ENCODE data around the gene VSIR. TPM values are rescaled to one million over a fixed set of nuclear protein-coding genes. Genes with fewer than 3 reads are reported as not detected.

VSIR gene
- total RNA-seq, 1 experiment from 2014 or later: 28.8 TPM

DNA sequence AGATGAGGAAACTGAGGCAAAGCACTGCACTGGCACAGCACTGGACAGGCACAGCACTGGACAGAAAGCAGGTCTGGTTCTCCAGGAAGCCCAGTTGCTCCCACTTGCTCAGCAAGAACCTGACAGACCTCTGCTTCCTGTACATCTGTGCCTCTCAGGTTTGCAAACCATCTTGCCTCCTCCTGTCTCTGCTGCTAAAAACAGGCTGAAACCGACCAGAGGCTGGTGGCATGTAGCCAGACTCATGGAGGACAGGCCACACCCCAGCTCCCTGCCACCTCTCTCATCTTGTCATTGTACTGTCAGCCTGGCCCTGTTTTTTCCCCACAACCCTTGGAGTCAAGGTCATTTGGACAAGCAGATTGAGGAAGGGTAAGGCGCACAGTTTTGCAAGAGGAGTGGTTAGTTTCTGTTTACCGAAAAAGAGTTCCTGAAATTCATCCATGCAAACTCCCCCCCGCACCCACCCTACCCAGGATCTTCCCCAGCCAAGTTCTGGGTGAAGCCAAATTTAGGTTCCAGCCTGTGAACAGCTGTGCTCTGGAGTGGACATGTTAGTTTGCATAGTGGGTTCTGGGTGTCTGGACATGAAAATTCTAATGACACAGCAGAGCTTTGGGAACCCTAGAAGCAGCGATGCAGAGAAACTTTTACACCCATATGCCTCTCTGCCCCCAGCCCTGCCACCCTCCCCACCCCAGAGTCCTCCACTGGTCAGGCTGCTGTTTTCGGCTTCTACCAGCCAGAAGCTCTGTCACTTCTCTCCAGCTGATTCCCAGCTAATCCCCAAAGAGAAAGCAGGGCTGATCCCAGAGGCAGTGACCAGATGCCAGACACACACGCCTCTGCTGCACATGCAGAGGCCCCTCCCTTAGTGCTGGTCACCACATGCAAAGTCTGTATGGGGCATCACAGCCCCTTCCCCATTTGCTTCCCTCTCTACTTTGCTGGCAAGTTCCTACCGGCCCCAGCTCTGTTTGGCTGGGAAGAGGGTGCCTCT, 45.3 kb downstream of the VSIR start:
- no peak for DNase-seq (ENCODE audit: low spot score)

DNA sequence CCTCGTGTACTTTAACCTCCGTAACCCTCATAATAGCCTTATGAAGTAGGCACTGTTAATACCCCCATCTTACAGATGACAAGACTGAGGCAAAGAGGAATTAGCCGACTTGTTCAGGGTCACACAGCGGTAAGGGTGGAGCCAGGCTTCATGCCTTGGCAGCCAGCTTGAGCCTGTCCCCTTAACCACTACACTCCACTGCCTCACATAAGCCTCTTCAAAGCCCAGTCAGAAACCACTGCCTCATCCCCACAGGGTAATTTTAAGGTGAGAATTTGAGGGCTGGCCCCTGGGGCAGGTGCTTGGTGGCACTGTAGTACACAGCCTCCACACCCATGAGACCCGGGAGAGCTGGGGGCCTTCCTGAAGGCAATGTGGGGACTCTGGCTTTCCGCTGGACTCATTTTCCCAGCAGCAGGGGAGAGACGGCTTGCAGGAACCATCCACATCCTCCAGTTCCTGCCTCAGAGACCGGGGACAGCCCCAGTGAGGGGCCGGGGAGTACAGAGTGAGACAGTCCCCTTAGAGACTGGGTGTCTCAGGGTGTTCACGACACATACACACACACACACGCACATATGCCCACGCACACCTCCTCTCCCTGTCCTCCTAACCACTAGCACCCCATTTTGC, 46.1 kb downstream of the VSIR start:
- DNase-seq (ENCODE audit: low spot score): no peak

DNA sequence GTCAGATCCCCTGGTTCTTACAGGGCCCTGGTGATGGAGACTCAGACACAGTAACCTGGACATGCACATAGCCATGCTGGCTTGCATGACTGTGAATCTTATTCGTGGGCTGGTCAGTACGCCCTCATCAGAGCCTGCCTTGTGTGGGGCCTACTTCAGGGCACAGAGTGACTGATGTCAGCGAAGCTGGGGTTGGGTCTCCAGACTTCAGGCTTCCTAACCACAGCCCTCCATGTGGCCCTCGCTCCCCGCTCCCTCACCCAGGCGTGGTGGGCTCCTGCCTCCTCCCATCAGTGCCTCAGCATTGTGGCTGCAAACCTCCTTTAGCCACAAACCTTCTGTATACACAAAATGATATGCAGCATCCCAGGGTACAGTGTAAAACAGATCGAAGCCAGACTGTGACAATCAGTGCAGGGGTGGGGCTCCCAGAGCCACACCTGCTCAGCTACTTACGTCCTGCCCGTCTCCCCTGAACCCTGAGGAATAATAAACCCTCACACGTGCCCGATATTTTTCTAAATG, 46.7 kb downstream of the VSIR start:
- no peak for DNase-seq (ENCODE audit: low spot score)

GRCh38 chr10:71725998-71726579, 47.2 kb downstream of the VSIR start:
- peak; percentile 29 for DNase-seq (ENCODE audit: low spot score)

DNA sequence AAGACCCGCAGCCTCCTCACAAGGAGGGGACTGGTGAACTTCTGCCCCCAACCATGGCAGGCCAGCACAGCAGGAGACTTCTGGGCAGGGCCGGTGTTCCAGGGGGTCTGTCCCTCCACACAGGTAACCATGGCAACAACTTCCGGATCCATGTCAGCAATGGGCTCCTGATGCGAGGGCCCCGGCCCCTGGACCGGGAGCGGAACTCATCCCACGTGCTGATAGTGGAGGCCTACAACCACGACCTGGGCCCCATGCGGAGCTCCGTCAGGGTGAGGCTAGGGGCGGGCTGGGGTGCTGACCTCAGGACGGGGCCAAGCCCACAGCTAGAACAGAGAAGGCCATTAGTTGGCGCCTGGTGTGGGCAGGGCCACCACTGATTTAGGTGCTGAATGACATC, 48.1 kb downstream of the VSIR start:
- DNase-seq (ENCODE audit: low spot score): no peak

DNA sequence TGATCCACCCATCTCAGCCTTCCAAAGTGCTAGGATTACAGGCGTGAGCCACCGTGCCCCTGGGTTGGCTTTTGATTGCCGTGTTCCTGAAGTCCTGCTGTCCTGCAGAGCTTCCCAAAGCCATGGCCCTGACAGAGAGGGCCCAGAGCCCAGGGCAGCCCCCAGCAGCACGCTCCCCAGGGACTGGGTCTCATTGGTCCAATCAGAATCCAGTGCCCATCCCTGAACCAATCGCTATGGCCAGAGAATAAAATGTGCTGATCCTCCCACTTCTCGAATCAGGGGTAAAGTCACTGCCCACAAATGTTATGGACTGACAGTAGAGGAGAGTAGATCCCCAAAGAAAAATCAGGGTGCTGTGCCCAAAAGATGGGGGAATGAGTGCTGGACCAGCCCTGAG, 48.8 kb downstream of the VSIR start:
- DNase-seq (ENCODE audit: low spot score): no peak

- no peak for DNase-seq (ENCODE audit: low spot score)
These were observed 50.0 kb downstream of the VSIR start for GRCh38 chr10:71723311-71723710.

GRCh38 chr10:71722849-71723248, 50.5 kb downstream of the VSIR start:
- no peak for DNase-seq (ENCODE audit: low spot score)

DNA sequence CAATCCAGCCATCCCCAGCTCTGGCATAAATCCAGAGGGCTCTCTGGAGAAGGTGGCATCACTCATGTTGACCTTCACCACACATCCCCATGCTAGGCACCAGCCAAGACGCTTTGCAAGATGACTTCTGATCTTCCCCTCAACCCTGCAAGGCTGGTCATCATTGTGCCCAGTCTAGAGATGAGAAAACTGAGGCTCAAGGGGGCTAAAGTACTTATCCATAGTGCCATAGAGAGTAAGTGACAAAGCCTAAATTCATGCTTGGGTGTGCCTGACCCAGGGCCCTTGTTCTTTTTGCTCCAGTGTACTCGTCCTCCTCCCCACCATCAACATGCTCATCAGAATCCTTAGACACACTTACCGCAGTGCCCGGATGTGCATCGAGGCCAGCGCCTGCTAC, 52.0 kb downstream of the VSIR start:
- DNase-seq (ENCODE audit: low spot score): no peak

DNA sequence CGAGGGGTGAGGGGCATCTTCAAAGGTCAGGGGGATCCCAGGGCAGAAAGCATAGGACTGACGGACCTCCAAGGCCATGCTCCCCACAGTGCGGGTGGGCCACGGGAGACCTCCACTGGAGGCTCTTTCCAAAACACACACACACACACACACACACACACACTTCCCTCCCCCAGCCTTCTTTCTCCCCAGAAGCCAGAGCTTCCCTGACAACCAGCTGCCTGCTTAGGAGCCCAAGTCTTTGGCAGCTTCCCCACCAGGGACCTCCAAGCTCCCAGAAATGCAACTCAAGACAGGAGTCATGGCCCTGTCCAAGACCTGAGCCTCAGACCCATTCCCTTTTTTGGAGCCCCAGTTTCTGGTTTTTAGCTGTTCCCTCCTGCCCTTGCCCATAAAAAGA, 53.0 kb downstream of the VSIR start:
- no peak for DNase-seq (ENCODE audit: low spot score)

DNA sequence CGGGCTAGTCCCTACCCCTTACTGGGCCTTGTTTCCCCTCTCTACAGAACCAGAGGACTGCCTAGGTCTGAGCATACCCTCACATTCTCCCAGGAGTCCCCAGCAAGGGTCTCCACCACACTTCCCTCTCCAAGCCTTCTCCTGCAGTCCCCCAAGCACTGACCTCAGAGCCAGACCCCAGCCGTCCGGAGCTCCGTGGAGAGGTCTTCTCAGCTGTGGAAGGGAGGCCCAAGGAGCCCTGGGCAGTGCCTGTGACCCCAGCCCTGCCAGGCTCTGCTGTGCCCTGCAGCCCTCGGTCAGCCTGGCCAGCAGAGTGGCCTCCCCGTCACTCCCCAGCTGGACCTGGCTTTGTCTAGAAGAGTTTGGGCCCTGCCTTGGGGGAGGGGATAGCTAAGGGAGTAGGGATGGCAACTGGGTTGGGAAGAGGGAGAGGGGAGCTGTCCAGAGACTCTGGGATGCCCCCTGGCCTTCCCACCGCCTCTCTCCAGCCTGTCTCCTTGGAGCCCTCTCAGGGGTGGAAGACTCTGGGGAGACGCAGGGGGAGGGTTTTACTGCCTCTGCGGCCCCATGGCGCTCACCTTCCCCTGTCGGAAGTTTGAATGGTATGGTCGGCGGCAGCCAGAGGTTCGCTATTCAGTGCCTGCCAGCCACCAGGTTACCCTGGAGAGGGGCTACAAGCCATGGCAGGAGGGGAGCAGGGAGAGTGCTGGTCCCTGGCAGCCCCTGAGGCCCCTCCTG, 53.7 kb downstream of the VSIR start, which contains the start of gene C10orf105:
Gene C10orf105, minus strand, starts transcription at position 315 of the 738 bp plus-strand sequence. CDS start 3,441 bp downstream, outside the sequence.
- no peak for DNase-seq (ENCODE audit: low spot score)

DNA sequence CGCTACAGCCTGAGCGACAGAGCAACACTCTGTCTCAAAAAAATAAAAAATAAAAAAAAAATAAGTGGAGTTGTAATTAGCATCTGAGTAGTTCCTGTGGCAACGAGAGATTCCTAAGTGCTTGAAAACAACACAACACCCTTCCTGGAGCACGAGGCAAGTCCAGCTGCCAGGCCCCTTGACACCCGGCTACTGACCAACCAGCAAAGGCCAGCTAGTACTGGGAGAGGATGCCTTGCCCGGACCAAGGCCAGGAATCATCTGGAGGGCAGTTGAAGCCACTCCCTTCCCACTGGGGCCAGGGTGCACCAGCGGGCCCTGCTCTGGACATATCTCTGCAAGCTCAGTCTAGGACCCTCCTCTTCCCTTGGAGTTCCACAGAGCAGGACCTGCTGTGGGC, 54.3 kb downstream of the VSIR start:
- DNase-seq (ENCODE audit: low spot score): no peak

GRCh38 chr10:71718165-71718698, 55.1 kb downstream of the VSIR start:
- DNase-seq (ENCODE audit: low spot score): no peak

GRCh38 chr10:71717551-71717951, 55.8 kb downstream of the VSIR start:
- no peak for DNase-seq (ENCODE audit: low spot score)

- no peak for DNase-seq (ENCODE audit: low spot score)
These were observed 56.3 kb downstream of the VSIR start for GRCh38 chr10:71717056-71717455.

DNA sequence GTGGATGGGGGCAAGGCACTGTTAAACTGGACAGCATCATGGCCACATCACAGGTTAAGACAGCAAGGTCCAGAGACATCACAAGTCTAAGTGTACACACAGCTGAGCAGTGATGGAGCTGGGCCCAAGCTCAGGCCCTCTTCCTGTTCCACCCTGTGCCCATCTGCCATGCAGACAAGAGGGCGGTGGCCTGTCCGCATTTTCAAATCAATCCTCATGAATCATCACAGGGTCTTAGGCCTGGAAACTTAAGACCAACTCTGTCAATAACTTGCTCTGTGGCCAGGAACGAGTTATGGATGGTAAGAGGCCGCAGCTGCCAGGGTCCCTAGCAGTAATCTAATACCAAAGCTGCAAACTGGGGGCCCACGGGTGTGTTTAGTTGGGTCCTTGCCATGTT, 56.9 kb downstream of the VSIR start:
- no peak for DNase-seq (ENCODE audit: low spot score)

GRCh38 chr10:71715860-71716259, 57.5 kb downstream of the VSIR start:
- no peak for DNase-seq (ENCODE audit: low spot score)

GRCh38 chr10:71715026-71715425, 58.3 kb downstream of the VSIR start:
- no peak for DNase-seq (ENCODE audit: low spot score)

GRCh38 chr10:71714592-71714991, 58.7 kb downstream of the VSIR start:
- DNase-seq (ENCODE audit: low spot score): no peak

DNA sequence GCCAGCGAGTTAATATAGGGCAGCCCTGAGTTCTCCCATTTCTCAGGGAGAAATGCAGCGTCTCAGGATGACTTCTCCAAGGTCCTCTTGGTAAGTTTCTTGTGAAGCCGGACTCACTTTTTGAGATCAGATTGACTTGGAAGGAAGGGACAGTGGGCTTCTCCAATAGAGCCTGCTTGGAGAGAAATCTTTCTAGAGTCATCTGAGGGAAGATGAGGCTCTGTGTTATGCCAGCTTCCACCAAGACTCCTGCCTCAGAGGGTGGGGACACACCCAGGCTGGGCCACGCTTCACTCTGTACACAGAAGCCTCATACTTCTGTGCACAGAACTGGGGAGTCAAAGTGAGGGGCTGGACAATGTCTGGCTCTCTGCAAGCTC, 59.3 kb downstream of the VSIR start:
- no peak for DNase-seq (ENCODE audit: low spot score)
